ENCODE data around the gene ZBTB16. TPM values are rescaled to one million over a fixed set of nuclear protein-coding genes. Genes with fewer than 3 reads are reported as not detected.

The ZBTB16 gene
- total and polyA plus RNA-seq, 8 donors, result 7.9 to 318 (median 55.3) TPM

DNA sequence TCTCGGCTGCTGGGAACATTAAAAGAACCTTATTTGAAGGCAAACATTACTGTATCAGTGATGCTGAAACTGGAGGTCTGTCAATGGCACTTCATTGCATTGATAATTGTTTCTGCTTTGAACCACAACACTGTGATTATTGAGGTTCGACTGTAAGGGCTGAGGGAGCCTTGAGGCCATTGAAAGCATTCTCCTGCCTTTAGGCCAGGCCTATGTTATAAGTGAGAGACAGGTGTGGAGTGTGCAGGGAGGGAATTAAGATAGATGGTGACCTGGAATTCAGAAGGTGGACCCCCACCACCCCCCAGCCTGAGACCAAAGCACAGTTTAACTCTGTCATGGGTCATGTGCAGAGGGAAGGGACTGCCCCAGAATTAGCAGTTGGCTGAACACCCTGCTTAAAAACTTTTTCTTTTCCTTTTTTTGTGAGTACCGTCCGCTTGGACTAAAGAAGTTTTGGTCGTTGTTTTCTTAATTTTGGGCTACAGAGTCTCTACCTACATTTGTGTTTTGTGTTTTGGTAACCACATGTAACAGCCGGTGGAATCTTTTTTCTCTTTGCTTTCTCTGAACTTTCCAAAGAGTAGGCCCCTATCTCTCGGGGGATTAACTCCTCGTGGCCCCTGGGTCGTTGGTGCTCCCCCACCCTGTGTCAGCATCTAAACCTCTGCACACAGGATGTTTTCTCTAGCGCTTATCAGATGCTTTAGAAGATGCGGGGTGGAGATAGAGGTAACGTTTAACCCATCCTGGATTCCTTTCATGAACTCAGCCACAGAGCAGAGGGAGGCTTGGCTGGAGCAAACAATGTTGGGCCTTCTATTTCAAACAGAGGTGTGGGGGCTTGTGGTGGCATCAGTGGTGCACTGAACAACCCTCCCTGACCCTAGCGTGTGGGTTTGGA lies 43.7 kb downstream of the ZBTB16 start:
- Histone ChIP-seq H3K4me3 (no peak overlapping the region), H3K27me3 (no peaks in the 10 kb centered on the region), H3K36me3 (peaks cover 0 to 40% (median 20%) of the 10 kb centered on the region in 4 donors), H3K4me1 (peaks cover 52 to 97% (median 76%) of the 10 kb centered on the region in 4 donors), H3K9me3 (no peaks in the 10 kb centered on the region), H3K27ac (no peak overlapping the region)
- TF ChIP-seq, protein P1, sequence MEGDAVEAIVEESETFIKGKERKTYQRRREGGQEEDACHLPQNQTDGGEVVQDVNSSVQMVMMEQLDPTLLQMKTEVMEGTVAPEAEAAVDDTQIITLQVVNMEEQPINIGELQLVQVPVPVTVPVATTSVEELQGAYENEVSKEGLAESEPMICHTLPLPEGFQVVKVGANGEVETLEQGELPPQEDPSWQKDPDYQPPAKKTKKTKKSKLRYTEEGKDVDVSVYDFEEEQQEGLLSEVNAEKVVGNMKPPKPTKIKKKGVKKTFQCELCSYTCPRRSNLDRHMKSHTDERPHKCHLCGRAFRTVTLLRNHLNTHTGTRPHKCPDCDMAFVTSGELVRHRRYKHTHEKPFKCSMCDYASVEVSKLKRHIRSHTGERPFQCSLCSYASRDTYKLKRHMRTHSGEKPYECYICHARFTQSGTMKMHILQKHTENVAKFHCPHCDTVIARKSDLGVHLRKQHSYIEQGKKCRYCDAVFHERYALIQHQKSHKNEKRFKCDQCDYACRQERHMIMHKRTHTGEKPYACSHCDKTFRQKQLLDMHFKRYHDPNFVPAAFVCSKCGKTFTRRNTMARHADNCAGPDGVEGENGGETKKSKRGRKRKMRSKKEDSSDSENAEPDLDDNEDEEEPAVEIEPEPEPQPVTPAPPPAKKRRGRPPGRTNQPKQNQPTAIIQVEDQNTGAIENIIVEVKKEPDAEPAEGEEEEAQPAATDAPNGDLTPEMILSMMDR (IDR thresholded peaks at IDR 0.05), result no peak
- no peak for TF ChIP-seq POLR2A (IDR thresholded peaks at IDR 0.05)
- no peak for TF ChIP-seq POLR2AphosphoS5 (IDR thresholded peaks at IDR 0.05)
- no peak for TF ChIP-seq EP300 (IDR thresholded peaks at IDR 0.05)
- intact Hi-C loops (cut with DNase I; ENCODE audit: low total_unique reads), result no loop called here
- 67 to 76% (median 72%) methylated on average over 13 of the region's 13 CpGs for WGBS, 5 donors
- DNase-seq, result no peak

DNA sequence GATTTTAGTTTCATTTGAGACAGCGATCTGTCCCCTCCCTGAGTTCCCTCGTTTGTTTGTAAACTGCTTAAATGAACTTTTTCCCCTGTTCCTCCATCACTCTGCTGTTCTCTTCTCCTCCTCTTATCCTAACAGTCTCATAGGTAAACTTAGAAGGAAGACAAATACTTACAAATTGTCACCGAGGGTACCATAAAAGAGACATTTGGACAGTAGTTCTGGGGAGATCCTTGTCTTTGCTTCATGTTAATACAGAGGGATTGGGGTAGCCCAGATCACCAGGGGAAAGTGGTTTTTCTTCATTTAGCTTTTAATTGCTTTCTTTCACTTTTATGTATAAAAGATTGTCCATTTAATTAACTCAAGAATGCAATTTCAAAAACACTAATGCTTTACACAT lies 46.1 kb downstream of the ZBTB16 start:
- H3K36me3 ChIP-seq, result peaks cover 0 to 44% (median 18%) of the 10 kb centered on the region in 4 donors
- no peaks in the 10 kb centered on the region for H3K9me3 ChIP-seq
- DNase-seq, result no peak
- 43 to 59% (median 57%) methylated on average over 3 of the region's 3 CpGs for WGBS, 5 donors
- intact Hi-C loops (cut with DNase I; ENCODE audit: low total_unique reads), result no loop called here
- H3K4me1 ChIP-seq, result peaks cover 53 to 100% (median 80%) of the 10 kb centered on the region in 4 donors
- TF ChIP-seq, protein P1 (IDR thresholded peaks at IDR 0.05), result no peak
- TF ChIP-seq POLR2AphosphoS5 (IDR thresholded peaks at IDR 0.05) (no peak), POLR2A (IDR thresholded peaks at IDR 0.05) (no peak), EP300 (IDR thresholded peaks at IDR 0.05) (no peak)
- no peak overlapping the region for H3K4me3 ChIP-seq
- H3K27me3 ChIP-seq, result no peaks in the 10 kb centered on the region
- no peak overlapping the region for H3K27ac ChIP-seq

GRCh38 chr11:114106047-114106446 lies 46.5 kb downstream of the ZBTB16 start:
- peaks cover 0 to 41% (median 18%) of the 10 kb centered on the region in 4 donors for H3K36me3 ChIP-seq
- intact Hi-C loops (cut with DNase I; ENCODE audit: low total_unique reads), result no loop called here
- no peaks in the 10 kb centered on the region for H3K27me3 ChIP-seq
- DNase-seq, result no peak
- no peaks in the 10 kb centered on the region for H3K9me3 ChIP-seq
- TF ChIP-seq, protein P1 (IDR thresholded peaks at IDR 0.05), result no peak
- TF ChIP-seq POLR2AphosphoS5 (IDR thresholded peaks at IDR 0.05) (no peak), EP300 (IDR thresholded peaks at IDR 0.05) (no peak), POLR2A (IDR thresholded peaks at IDR 0.05) (no peak)
- 68 to 85% (median 73%) methylated on average over 8 of the region's 8 CpGs for WGBS, 5 donors
- H3K4me1 ChIP-seq, result peaks cover 50 to 100% (median 84%) of the 10 kb centered on the region in 4 donors
- no peak overlapping the region for H3K27ac ChIP-seq
- no peak overlapping the region for H3K4me3 ChIP-seq

GRCh38 chr11:114106986-114107385 lies 47.5 kb downstream of the ZBTB16 start:
- intact Hi-C loops (cut with DNase I; ENCODE audit: low total_unique reads), result no loop called here
- DNase-seq, result no peak
- 89 to 94% (median 90%) methylated on average over 6 of the region's 6 CpGs for WGBS, 5 donors

More at GRCh38 chr11:114106986-114107385, 47.5 kb downstream of the ZBTB16 start:
- no peaks in the 10 kb centered on the region for H3K27me3 ChIP-seq
- peaks cover 0 to 41% (median 18%) of the 10 kb centered on the region in 4 donors for H3K36me3 ChIP-seq
- no peak overlapping the region for H3K27ac ChIP-seq
- H3K4me3 ChIP-seq, result no peak overlapping the region
- peaks cover 50 to 100% (median 88%) of the 10 kb centered on the region in 4 donors for H3K4me1 ChIP-seq
- TF ChIP-seq, protein P1 (IDR thresholded peaks at IDR 0.05), result no peak
- no peak for TF ChIP-seq POLR2A (IDR thresholded peaks at IDR 0.05)
- TF ChIP-seq EP300 (IDR thresholded peaks at IDR 0.05), result no peak
- no peak for TF ChIP-seq POLR2AphosphoS5 (IDR thresholded peaks at IDR 0.05)
- H3K9me3 ChIP-seq, result no peaks in the 10 kb centered on the region

Data from stomach (tissue), 9 donors.